GM10266 (cell line): ENCODE results near the gene PTPRG.

Source experiments
- DNase-seq: peaks from one replicate; pipeline ENCODE4 v3.0.0; 2012; ENCODE audit errors: extremely low spot score
- CTCF ChIP-seq: IDR thresholded peaks from 2 replicates; pipeline ENCODE4 v1.5.1; 2012; ENCODE audit warnings: mild to moderate bottlenecking, low read depth; ENCODE audit not compliant: control insufficient read depth, insufficient read depth; ENCODE audit errors: missing control alignments

Gene PTPRG

DNA sequence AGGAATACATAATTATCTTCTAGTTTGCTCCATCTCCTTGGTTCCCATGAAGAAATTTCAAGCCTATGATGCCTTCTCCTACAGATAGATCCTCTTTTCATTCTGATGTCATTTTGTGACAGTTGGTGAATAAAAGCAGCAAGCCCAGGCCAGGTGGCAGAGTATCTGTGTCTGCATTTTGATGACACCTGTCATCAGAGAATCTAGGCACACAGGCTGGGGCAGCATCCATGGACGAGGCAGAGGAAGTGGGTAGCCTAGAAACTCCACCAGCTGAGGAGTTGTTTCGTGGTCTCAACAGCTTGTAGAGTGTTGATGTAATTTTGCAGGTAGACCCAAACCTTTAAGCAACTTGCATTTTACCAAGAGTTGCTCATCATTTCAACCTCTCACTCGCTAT is 542.2 kb downstream of the PTPRG start:
- DNase-seq = no peak
- TF ChIP-seq CTCF = no peak

- no peak for TF ChIP-seq CTCF
- no peak for DNase-seq
Measured at GRCh38 chr3:62109534-62109933, 548.2 kb downstream of the PTPRG start.

GRCh38 chr3:62110443-62111225 is 549.3 kb downstream of the PTPRG start:
- TF ChIP-seq CTCF = no peak
- DNase-seq = no peak

GRCh38 chr3:62113092-62113491 is 551.7 kb downstream of the PTPRG start:
- TF ChIP-seq CTCF = no peak
- no peak for DNase-seq

- no peak for TF ChIP-seq CTCF
- no peak for DNase-seq
Measured at GRCh38 chr3:62114763-62115162, 553.4 kb downstream of the PTPRG start.

GRCh38 chr3:62117903-62118548 is 556.7 kb downstream of the PTPRG start:
- TF ChIP-seq CTCF = no peak
- DNase-seq = no peak

- no peak for TF ChIP-seq CTCF
- DNase-seq = no peak
Measured at GRCh38 chr3:62119139-62119538, 557.8 kb downstream of the PTPRG start.
